ENCODE data around the gene GPX5.

DNA sequence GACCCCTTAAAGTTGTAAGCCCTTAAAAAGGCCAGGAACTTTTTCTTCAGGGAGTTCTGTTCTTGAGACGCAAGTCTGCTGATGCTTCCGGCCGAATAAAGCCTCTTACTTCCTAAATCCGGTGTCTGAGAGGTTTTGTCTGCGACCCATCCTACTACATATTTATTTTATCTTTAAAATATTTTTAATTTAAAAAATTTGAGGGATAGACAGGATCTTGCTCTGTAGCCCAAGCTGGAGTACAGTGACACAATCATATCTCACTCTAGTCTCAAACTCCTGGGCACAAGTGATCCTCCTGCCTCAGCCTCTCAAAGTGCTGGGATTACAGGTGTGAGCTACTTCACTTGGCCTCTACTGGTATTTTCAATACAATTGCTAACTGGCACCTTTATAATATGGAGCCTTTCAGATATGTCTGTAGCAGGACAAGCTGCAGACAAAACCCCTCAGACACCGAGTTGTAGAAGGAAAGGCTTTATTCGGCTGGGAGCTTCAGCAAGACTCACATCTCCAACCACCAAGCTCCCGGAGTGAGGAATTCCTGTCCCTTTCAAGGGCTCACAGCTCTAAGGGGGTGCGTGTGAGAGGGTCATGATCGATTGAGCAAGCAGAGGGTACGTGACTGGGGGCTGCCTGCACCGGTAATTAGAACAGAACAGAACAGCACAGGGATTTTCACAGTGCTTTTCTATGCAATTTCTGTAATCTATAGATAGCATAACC is 41.0 kb downstream of the GPX5 start:
- TF ChIP-seq, protein P1, sequence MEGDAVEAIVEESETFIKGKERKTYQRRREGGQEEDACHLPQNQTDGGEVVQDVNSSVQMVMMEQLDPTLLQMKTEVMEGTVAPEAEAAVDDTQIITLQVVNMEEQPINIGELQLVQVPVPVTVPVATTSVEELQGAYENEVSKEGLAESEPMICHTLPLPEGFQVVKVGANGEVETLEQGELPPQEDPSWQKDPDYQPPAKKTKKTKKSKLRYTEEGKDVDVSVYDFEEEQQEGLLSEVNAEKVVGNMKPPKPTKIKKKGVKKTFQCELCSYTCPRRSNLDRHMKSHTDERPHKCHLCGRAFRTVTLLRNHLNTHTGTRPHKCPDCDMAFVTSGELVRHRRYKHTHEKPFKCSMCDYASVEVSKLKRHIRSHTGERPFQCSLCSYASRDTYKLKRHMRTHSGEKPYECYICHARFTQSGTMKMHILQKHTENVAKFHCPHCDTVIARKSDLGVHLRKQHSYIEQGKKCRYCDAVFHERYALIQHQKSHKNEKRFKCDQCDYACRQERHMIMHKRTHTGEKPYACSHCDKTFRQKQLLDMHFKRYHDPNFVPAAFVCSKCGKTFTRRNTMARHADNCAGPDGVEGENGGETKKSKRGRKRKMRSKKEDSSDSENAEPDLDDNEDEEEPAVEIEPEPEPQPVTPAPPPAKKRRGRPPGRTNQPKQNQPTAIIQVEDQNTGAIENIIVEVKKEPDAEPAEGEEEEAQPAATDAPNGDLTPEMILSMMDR (conservative IDR thresholded peaks at IDR 0.05; ENCODE audit: low read depth in 2 of 2), result no peak
- TF ChIP-seq POLR2AphosphoS5 (IDR thresholded peaks at IDR 0.05; ENCODE audit: low read depth) (no peak), CREB1 (CRISPR knock-in tag; IDR thresholded peaks at IDR 0.05; ENCODE audit: low read depth) (no peak), EZH2 (IDR thresholded peaks at IDR 0.05; ENCODE audit: low read depth, unreplicated experiment) (no peak), EZH2phosphoT487 (IDR thresholded peaks at IDR 0.05; ENCODE audit: unreplicated experiment) (no peak)
- TF ChIP-seq, protein P2, sequence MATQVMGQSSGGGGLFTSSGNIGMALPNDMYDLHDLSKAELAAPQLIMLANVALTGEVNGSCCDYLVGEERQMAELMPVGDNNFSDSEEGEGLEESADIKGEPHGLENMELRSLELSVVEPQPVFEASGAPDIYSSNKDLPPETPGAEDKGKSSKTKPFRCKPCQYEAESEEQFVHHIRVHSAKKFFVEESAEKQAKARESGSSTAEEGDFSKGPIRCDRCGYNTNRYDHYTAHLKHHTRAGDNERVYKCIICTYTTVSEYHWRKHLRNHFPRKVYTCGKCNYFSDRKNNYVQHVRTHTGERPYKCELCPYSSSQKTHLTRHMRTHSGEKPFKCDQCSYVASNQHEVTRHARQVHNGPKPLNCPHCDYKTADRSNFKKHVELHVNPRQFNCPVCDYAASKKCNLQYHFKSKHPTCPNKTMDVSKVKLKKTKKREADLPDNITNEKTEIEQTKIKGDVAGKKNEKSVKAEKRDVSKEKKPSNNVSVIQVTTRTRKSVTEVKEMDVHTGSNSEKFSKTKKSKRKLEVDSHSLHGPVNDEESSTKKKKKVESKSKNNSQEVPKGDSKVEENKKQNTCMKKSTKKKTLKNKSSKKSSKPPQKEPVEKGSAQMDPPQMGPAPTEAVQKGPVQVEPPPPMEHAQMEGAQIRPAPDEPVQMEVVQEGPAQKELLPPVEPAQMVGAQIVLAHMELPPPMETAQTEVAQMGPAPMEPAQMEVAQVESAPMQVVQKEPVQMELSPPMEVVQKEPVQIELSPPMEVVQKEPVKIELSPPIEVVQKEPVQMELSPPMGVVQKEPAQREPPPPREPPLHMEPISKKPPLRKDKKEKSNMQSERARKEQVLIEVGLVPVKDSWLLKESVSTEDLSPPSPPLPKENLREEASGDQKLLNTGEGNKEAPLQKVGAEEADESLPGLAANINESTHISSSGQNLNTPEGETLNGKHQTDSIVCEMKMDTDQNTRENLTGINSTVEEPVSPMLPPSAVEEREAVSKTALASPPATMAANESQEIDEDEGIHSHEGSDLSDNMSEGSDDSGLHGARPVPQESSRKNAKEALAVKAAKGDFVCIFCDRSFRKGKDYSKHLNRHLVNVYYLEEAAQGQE (IDR thresholded peaks at IDR 0.05; ENCODE audit: unreplicated experiment), result no peak

All from GM23338 (cell line).